MCF 10A (cell line): ENCODE data around the gene MRGPRG. TPM values are rescaled to one million over a fixed set of nuclear protein-coding genes. Genes with fewer than 3 reads are reported as not detected.

Source experiments
- BruUV-seq: library from RNA; stranded (reverse); fragments of 400-500 nt; replicated peaks from 2 replicates; lab custom pipeline; 2021; lab: Mats Ljungman, UMichigan
- CTCF ChIA-PET: fragments of 300-600 bp; sonication (Branson Sonifier 250); formaldehyde crosslinking; extraction: SDS; loops from one replicate; lab custom pipeline; 2021; ENCODE audit warnings: antibody characterized with exemption, inconsistent platforms; lab: Yijun Ruan, JAX
- POLR2A ChIA-PET: fragments of 300-600, 350-650 bp; sonication (Branson Sonifier 250); formaldehyde crosslinking; extraction: SDS; loops from one replicate; lab custom pipeline; 2020; ENCODE audit warnings: antibody characterized with exemption, inconsistent platforms; lab: Yijun Ruan, JAX
- DNase-seq: peaks from one replicate; pipeline ENCODE4 v3.0.0-alpha.2; 2018; ENCODE audit not compliant: unreplicated experiment
- H3K27ac Mint-ChIP-seq: one replicate; pipeline ENCODE4 v1.8.0; 2022; ENCODE audit warnings: mild to moderate bottlenecking, low read depth, mixed read lengths; ENCODE audit not compliant: unreplicated experiment
- H3K27me3 Mint-ChIP-seq: one replicate; pipeline ENCODE4 v1.8.0; 2022; ENCODE audit warnings: mixed read lengths; ENCODE audit not compliant: insufficient read depth, unreplicated experiment
- H3K36me3 Mint-ChIP-seq: one replicate; pipeline ENCODE4 v1.8.0; 2022; ENCODE audit warnings: mild to moderate bottlenecking, moderate library complexity, mixed read lengths; ENCODE audit not compliant: insufficient read depth, unreplicated experiment
- H3K4me1 Mint-ChIP-seq: one replicate; pipeline ENCODE4 v1.8.0; 2022; ENCODE audit warnings: mixed read lengths; ENCODE audit not compliant: insufficient read depth, unreplicated experiment
- H3K4me3 Mint-ChIP-seq: one replicate; pipeline ENCODE4 v1.8.0; 2022; ENCODE audit warnings: mild to moderate bottlenecking, moderate library complexity, mixed read lengths; ENCODE audit not compliant: unreplicated experiment
- H3K9me3 Mint-ChIP-seq: one replicate; pipeline ENCODE4 v1.8.0; 2022; ENCODE audit warnings: mixed read lengths; ENCODE audit not compliant: unreplicated experiment
- intact Hi-C: fragments of 100-400 bp; cut with micrococcal nuclease; formaldehyde crosslinking; loops from 2 replicates; pipeline ENCODE4 v1.14.1; 2022
- total RNA-seq: library from RNA; stranded (reverse); gene quantifications from 2 replicates; pipeline ENCODE4 v1.2.3, GENCODE V29; 2022
- TF ChIP-seq, protein P1 (sequence below): fragments of 200-600 bp; IDR thresholded peaks from one replicate; pipeline ENCODE4 v1.8.0; 2022; ENCODE audit warnings: antibody characterized with exemption, mild to moderate bottlenecking; ENCODE audit not compliant: unreplicated experiment

MRGPRG gene
- total RNA-seq, 1 experiment from 2014 or later, result not detected

- Mint-ChIP-seq H3K36me3 (no peaks in the 10 kb centered on the region), H3K27ac (no peak overlapping the region), H3K27me3 (peaks cover 28% of the 10 kb centered on the region), H3K4me1 (no peaks in the 10 kb centered on the region), H3K9me3 (no peaks in the 10 kb centered on the region), H3K4me3 (no peak overlapping the region)
- POLR2A ChIA-PET, result interaction anchor here (1.6 kb wide), 1 partner anchor 9 kb away, joined by 3 read pairs; no protein-coding TSS in a partner anchor
- TF ChIP-seq, protein P1, sequence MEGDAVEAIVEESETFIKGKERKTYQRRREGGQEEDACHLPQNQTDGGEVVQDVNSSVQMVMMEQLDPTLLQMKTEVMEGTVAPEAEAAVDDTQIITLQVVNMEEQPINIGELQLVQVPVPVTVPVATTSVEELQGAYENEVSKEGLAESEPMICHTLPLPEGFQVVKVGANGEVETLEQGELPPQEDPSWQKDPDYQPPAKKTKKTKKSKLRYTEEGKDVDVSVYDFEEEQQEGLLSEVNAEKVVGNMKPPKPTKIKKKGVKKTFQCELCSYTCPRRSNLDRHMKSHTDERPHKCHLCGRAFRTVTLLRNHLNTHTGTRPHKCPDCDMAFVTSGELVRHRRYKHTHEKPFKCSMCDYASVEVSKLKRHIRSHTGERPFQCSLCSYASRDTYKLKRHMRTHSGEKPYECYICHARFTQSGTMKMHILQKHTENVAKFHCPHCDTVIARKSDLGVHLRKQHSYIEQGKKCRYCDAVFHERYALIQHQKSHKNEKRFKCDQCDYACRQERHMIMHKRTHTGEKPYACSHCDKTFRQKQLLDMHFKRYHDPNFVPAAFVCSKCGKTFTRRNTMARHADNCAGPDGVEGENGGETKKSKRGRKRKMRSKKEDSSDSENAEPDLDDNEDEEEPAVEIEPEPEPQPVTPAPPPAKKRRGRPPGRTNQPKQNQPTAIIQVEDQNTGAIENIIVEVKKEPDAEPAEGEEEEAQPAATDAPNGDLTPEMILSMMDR, result no peak
- BruUV-seq, result no TSS peak
- CTCF ChIA-PET, result no interaction called here
- DNase-seq, result no peak
- intact Hi-C loops, result no loop called here
These were observed 26.5 kb upstream of the MRGPRG start for GRCh38 chr11:3245071-3245470.

DNA sequence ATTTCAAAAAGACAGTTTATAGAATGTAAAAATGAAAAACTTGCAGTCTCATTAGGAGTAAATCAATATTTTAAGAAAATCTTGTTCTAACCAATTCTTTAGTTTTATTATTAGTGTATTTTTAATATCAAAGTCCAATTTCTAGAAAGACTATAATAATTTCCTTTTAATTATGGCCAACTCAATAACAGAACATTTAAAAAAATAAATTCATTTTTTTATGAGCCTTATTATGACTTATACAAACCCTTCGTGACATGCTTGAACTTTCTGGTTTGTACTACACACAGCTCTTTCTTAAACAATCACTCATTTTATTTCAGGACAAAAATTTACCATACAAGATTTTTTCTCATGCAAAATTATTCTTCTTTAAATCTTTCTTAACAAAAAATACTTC lies 25.3 kb upstream of the MRGPRG start:
- DNase-seq, result no peak
- Mint-ChIP-seq H3K9me3 (no peaks in the 10 kb centered on the region), H3K27me3 (peaks cover 40% of the 10 kb centered on the region), H3K27ac (no peak overlapping the region), H3K4me1 (no peaks in the 10 kb centered on the region), H3K36me3 (no peaks in the 10 kb centered on the region), H3K4me3 (no peak overlapping the region)
- BruUV-seq, result no TSS peak
- intact Hi-C loops, result no loop called here
- CTCF ChIA-PET, result interaction anchor here (0.6 to 1.0 kb wide), 2 partner anchors 34 to 134 kb away, joined by 3 read pairs; no protein-coding TSS in a partner anchor
- POLR2A ChIA-PET, result interaction anchor here (1.3 kb wide), 1 partner anchor 135 kb away, joined by 3 read pairs; the partner anchor contains the start of gene ZNF195
- TF ChIP-seq, protein P1, result no peak

- TF ChIP-seq, protein P1, result no peak
- CTCF ChIA-PET, result interaction anchor here (0.7 to 1.0 kb wide), 2 partner anchors 172 to 1085 kb away, joined by 3 to 4 read pairs; no protein-coding TSS in a partner anchor
- intact Hi-C loops, result no loop called here
- no peak for DNase-seq
- Mint-ChIP-seq H3K27me3 (peaks cover 77% of the 10 kb centered on the region), H3K27ac (no peak overlapping the region), H3K4me3 (no peak overlapping the region), H3K4me1 (no peaks in the 10 kb centered on the region), H3K9me3 (no peaks in the 10 kb centered on the region), H3K36me3 (no peaks in the 10 kb centered on the region)
- no TSS peak for BruUV-seq
- POLR2A ChIA-PET, result no interaction called here
These were observed 18.5 kb upstream of the MRGPRG start for GRCh38 chr11:3237119-3237518.

- H3K9me3 Mint-ChIP-seq, result no peaks in the 10 kb centered on the region
These were observed 16.2 kb upstream of the MRGPRG start for GRCh38 chr11:3234846-3235245.

More at GRCh38 chr11:3234846-3235245, 16.2 kb upstream of the MRGPRG start:
- ChIA-PET CTCF (interaction anchor here (0.6 kb wide), 1 partner anchor 1091 kb away, joined by 4 read pairs; no protein-coding TSS in a partner anchor), POLR2A (no interaction called here)
- no peak overlapping the region for H3K4me3 Mint-ChIP-seq
- TF ChIP-seq, protein P1, result no peak
- no peak for DNase-seq
- peaks cover 74% of the 10 kb centered on the region for H3K27me3 Mint-ChIP-seq
- H3K36me3 Mint-ChIP-seq, result no peaks in the 10 kb centered on the region
- no peak overlapping the region for H3K27ac Mint-ChIP-seq
- no peaks in the 10 kb centered on the region for H3K4me1 Mint-ChIP-seq
- intact Hi-C loops, result no loop called here
- BruUV-seq, result no TSS peak
